ENCODE data around the gene MCC.

- TF ChIP-seq POLR2AphosphoS5 (IDR thresholded peaks at IDR 0.05; ENCODE audit: low read depth, low read length) (no peak), CTCF (IDR thresholded peaks at IDR 0.05) (no peak), TCF7L2 (IDR thresholded peaks at IDR 0.05; ENCODE audit: low read depth, low read length) (no peak), SIN3A (IDR thresholded peaks at IDR 0.05; ENCODE audit: borderline replicate concordance, insufficient read depth, low read depth, low read length) (no peak)
- TF ChIP-seq, protein P1, sequence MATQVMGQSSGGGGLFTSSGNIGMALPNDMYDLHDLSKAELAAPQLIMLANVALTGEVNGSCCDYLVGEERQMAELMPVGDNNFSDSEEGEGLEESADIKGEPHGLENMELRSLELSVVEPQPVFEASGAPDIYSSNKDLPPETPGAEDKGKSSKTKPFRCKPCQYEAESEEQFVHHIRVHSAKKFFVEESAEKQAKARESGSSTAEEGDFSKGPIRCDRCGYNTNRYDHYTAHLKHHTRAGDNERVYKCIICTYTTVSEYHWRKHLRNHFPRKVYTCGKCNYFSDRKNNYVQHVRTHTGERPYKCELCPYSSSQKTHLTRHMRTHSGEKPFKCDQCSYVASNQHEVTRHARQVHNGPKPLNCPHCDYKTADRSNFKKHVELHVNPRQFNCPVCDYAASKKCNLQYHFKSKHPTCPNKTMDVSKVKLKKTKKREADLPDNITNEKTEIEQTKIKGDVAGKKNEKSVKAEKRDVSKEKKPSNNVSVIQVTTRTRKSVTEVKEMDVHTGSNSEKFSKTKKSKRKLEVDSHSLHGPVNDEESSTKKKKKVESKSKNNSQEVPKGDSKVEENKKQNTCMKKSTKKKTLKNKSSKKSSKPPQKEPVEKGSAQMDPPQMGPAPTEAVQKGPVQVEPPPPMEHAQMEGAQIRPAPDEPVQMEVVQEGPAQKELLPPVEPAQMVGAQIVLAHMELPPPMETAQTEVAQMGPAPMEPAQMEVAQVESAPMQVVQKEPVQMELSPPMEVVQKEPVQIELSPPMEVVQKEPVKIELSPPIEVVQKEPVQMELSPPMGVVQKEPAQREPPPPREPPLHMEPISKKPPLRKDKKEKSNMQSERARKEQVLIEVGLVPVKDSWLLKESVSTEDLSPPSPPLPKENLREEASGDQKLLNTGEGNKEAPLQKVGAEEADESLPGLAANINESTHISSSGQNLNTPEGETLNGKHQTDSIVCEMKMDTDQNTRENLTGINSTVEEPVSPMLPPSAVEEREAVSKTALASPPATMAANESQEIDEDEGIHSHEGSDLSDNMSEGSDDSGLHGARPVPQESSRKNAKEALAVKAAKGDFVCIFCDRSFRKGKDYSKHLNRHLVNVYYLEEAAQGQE (IDR thresholded peaks at IDR 0.05; ENCODE audit: insufficient read depth in 1 of 2, low read depth in 2 of 2, low read length in 1 of 2), result no peak
Observed at GRCh38 chr5:113271015-113271414, 217.2 kb downstream of the MCC start.

Data from Panc1 (cell line).